NCI-H510A (cell line): ENCODE data around the gene PUM1.
"Not testable (repeated sequence)": the region's sequence is repeated elsewhere in the genome, so short reads cannot be mapped to it uniquely, and the experiment has no call there.

Experiments
- DNase-seq: peaks from one replicate; lab custom pipeline; 2025; lab: John Stamatoyannopoulos, UW

The PUM1 gene, protein sequence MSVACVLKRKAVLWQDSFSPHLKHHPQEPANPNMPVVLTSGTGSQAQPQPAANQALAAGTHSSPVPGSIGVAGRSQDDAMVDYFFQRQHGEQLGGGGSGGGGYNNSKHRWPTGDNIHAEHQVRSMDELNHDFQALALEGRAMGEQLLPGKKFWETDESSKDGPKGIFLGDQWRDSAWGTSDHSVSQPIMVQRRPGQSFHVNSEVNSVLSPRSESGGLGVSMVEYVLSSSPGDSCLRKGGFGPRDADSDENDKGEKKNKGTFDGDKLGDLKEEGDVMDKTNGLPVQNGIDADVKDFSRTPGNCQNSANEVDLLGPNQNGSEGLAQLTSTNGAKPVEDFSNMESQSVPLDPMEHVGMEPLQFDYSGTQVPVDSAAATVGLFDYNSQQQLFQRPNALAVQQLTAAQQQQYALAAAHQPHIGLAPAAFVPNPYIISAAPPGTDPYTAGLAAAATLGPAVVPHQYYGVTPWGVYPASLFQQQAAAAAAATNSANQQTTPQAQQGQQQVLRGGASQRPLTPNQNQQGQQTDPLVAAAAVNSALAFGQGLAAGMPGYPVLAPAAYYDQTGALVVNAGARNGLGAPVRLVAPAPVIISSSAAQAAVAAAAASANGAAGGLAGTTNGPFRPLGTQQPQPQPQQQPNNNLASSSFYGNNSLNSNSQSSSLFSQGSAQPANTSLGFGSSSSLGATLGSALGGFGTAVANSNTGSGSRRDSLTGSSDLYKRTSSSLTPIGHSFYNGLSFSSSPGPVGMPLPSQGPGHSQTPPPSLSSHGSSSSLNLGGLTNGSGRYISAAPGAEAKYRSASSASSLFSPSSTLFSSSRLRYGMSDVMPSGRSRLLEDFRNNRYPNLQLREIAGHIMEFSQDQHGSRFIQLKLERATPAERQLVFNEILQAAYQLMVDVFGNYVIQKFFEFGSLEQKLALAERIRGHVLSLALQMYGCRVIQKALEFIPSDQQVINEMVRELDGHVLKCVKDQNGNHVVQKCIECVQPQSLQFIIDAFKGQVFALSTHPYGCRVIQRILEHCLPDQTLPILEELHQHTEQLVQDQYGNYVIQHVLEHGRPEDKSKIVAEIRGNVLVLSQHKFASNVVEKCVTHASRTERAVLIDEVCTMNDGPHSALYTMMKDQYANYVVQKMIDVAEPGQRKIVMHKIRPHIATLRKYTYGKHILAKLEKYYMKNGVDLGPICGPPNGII

DNA sequence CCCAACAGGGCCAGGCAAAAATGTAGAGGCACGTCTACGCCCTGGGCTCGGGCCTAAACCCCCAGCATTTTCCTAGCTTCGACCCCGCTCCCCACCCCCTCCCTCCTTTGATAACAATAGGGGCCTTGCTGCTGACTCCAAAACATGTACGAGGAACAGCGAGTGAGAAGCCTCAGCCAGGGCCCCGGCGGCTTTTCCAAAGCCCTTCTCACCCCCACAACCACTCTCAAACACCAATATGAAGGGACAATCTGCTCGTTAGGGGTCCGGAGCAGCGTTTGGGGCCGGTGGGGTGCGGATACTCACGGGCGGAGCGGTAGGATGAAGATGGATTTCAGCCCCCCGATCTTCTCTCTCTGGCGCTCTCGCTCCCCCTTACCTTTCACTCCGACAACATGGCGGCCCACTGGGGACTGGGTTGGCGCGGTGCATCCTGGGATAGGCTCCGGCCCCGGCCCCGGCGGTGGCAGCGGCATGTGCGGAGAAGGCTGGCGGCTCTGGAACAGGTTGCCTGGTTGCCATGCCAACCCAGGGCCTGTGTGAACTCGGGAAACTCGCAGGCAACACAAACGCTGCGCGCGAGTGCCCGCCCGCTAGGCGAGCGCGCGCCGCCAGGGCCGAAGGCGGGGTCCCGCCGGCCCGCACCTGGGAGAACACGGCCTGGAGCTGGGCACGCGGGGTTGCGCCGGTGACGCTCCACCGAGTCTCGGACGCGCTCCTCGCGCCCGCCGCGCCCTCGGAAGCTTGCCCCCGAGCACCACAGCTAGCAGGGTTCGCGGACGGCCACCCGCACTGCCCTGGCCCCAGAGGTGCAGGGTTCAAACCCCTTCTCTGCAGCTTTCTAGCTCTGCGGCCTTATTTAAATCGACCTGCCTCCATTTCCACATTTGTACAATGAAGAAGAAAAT lies at the start of gene PUM1:
Gene PUM1 (minus strand): TSS at position 408 of the 908 bp plus-strand sequence. CDS start 6,151 bp downstream, outside the sequence.
- peak; percentile 94 for DNase-seq

DNA sequence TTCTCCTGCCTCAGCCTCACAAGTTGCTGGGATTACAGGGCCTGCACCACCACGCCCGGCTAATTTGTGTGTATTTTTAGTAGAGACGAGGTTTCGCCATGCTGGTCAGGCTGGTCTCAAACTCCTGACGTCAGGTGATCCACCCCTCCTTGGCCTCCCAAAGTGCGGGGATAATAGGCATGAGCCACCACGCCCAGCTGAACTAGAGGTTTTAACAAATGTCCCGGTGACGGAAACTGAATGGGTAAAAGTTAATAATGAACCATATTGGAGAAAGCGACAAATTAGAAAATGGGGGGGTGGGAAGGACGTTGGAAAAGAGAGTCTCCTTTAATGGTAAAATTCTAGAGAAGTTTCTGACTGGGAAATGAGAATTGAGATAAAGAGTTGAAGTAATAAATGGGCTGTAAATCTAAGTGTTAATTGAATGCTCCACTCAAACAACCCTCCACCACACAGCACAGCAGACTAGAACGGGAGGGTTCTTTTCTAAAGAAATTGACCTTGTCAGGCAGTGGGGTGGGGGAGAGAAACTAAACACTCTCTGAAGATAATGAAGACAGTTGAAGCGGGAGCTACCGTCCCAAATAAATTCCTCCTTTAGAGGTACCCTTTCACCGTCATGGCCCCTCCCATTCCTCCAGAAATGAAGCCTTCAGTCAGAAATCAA lies 46.9 kb upstream of the PUM1 start:
- no peak for DNase-seq

DNA sequence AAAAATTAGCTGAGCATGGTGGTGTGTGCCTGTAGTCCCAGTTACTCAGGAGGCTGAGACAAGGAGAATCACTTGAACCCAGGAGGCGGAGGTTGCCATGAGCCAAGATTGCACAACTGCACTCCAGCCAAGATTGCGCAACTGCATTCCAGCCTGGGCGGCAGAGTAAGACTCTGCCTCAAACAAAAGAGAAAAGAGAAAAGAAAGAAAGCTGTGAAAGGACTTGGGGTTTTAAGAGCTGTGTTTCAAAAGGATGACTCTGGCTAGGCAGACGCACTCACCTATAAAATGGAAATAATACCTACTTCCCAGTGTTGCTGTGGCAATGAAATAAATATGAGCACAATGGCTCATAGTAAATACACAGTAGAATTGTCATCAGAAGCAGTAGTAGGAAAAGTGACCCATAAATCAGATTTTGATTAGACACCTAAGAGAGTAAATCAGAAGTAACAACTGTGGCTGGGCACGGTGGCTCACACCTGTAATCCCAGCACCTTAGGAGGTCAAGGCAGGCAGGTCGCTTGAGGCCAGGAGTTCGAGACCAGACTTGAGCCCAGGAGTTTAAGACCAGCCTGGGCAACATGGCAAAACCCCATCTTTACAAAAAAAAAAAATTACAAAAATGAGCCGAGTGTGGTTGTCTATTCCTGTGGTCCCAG lies 45.9 kb upstream of the PUM1 start:
- DNase-seq, result no peak

DNA sequence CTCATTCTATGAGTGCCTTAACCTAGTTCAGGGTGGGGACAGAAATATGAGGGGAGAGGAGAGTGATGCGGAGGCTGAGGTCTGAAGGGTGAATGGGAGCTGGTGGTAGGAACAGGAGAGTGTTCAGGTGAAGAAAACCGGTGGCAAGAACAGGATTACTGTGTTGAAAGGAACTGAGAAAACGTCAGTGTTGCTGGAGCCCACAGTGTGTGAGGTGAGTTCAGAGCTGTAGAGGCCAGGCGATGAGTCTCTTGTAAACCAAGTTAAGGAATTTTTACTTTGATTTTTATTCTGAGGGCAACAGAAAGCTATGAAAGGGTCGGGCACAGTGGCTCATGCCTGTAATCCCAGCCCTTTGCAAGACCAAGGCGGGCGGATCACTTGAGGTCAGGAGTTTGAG lies 45.3 kb upstream of the PUM1 start:
- no peak for DNase-seq

DNA sequence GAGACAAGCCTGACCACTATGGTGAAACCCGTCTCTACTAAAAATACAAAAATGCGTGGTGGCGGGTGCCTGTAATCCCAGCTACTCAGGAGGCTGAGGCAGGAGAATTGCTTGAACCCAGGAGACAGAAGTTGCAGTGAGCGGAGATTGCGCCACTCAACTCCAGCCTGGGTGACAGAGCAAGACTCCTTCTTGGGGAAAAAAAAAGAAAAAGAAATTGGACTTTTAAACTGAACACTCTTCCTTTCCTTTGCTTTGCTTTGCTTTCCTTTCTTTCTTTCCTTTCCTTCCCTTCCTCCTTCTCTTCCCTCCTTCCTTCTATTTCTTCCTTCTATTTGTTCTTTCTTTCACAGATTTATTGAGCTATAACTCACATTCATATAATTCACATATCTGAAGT lies 43.3 kb upstream of the PUM1 start:
- no peak for DNase-seq

DNA sequence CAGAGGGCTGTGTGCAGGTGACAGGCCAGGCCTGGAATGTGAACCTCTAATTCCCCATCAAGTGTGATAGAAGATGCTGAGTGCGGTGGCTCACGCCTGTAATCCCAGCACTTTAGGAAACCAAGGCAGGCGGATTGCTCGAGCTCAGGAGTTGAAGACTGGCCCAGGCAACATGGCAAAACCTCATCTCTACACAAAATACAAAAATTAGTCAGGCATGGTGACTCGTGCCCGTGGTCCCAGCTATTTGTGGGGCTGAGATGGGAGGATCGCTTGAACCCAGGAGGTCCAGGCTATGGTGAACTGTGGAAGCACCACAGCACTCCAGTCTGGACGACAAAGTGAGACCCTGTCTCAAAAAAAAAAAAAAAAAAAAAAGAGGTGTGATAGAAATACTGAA lies 40.1 kb upstream of the PUM1 start:
- no peak for DNase-seq

DNA sequence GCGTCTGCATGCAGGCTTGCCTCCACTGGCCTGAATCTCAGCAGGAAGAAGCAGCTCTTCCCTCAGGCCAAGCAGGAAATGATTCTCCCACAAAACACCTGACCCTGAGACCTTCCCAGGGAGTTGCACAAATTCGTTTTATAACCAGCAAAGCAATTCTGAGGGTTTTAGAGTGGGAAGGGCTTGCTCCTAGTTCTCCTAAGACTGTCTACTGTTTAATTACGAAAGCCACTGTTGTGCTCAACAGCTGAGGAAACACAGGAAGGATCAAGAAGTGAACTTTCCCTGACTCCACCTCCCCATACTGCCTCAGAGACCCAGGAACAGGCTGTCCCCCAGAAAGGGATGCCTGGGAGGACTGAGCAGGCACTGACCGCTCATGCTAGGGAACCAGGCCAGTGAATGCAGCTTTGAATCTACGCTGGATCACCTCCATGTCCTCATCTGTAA lies 37.0 kb upstream of the PUM1 start:
- no peak for DNase-seq

DNA sequence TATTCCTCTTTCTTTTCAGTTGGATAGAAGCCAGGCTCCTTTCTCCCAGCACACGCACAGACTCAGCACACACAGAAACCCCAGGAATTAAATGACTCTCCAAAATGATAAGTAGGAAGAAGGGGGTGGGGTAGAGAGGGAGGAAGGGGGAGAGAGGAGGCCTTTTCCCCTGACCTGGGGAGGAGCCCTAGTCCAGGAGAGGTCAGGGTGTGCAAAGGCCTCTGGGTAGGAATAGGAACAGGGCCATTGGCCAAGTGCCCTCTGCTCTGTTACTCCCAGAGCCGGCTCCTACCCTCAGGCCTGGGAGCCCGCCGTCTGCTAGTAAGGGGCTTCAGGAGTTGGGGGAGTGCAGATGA lies 35.6 kb upstream of the PUM1 start:
- no peak for DNase-seq

DNA sequence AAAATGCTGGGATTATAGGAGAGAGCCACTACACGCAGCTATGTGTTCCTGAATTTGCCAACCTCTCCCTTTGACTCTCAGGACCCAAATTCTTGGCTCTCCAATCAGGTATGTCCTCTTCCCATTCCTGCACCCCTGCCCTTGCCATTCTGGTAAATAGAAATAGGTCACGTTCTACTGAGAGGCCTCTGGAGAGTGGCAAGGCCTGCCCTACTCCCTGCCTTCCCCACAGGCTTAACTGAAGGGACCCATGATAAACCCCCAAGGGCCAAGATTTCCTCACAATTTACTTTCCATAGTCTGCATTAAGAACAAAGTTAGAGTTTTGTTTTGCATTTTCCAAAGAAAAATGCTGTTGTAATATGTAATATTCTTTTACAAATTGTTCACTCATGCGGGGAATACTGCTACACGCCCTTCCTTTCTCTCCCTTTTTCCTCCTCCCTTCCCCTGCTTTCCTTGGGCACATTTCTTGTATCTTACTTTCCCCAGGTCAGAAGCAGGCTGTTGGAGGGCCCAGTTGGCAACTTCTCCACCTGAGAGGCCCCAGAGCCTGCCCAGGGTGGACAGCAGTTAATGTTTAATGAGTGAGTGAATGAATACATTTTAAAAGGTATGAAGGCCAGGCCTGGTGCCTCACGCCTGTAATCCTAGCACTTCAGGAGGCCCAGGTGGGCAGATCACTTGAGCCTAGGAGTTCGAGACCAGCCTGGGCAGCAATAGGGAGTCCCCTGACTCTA lies 33.9 kb upstream of the PUM1 start:
- no peak for DNase-seq

DNA sequence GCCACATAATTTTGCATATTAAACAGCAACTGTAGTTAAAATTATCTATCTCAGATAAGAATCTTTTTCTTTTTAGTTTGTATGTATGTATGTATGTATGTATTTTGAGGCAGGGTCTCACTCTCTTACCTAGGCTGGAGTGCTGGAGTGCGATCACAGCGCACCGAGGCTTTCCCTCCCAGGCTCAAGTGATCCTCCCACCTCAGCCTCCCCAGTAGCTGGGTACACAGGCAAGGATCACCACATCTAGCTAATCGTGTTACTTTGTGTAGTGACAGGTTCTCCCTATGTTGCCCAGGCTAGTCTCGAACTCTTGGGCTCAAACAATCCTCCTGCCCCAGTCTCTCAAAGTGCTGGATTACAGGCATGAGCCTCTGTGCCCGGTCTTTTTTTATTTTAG lies 30.5 kb upstream of the PUM1 start:
- DNase-seq, result no peak

DNA sequence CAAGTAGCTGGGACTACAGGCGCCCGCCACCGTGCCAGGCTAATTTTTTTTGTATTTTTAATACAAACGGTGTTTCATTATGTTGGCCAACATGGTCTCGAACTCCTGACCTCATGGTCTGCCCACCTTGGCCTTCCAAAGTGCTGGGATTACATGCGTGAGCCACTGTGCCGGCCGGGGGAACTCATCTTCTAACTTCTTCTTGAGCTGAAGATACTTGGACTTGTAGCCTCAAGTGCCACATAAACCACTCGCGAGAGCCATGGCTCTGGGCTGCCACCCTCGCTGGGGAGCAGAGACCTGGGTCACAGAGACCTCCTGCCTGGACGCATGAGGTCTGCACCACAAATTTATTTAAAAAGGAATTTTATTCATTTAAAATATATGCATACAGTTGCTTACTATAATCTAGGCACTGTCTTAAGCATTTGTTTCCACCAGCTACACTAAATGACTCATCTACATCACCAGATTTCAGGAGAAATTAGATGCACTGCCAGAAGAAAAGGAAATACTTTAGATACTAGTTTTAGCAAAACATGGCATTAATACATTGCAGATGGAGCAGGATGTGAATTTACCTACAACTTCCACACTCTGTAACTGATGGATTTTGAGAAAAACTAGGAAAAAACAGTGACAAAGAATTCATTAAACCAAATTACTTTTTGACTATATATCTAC lies 29.9 kb upstream of the PUM1 start:
- DNase-seq, result no peak

DNA sequence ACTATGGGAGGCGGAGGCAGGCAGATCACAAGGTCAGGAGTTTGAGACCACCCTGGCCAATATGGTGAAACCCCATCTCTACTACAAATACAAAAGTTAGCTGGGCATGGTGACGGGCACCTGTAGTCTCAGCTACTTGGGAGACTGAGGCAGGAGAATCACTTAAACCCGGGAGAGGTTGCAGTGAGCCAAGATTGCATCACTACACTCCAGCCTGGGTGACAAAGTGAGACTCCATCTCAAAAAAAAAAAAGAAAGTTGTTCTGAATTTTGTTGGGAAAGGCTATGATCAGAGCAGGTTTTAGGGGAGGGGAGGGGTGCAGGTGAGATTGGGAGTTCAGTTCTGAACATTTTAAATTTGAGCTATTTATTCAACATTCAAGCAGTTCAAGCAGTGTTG lies 22.6 kb upstream of the PUM1 start:
- not testable (repeated sequence) for DNase-seq

DNA sequence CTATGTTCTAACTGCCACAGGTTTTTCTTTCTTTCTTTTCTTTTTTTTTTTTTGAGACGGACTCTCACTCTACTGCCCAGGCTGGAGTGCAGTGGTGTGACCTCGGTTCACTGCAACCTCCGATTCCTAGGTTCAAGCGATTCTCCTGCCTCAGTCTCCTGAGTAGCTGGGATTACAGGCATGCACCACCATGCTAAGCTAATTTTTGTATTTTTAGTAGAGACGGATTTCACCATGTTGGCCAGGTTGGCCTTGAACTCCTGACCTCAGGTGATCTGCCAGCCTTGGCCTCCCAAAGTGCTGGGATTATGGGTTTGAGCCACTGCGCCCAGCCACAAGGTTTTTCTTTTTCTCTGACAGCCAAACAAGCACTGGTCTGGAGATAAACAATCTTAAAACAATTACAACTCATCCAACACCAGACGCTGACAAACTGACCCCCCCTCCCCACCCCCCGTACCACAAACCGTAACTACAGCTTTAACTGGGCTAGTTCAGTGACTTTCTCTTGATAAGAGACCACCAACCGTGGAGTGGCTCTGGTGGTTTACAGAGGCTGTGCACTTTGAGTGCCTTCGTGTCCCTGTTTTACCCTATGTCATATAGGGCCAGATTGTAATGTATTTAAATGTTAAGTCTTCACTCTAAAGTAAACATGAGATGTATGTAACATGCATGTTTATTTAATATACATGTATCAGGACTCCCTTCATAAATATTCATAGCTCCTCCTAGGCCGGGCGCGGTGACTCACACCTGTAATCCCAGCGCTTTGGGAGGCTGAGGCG lies 19.5 kb upstream of the PUM1 start:
- DNase-seq, result no peak

DNA sequence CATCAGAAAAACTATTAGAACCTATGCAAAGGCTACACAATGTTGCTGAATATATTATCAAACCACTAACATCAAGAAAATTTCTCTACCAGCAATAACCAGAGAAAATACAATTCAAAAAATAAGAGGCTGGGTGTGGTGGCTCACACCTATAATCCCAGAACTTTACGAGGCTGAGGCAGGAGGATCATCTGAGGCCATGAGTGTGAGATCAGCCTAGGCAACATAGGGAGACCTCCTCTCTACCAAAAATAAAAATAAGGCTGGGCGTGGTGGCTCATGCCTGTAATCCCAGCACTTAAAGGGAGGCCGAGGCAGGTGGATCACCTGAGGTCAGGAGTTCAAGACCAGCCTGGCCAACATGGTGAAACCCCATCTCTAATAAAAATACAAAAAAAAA lies 16.9 kb upstream of the PUM1 start:
- no peak for DNase-seq

DNA sequence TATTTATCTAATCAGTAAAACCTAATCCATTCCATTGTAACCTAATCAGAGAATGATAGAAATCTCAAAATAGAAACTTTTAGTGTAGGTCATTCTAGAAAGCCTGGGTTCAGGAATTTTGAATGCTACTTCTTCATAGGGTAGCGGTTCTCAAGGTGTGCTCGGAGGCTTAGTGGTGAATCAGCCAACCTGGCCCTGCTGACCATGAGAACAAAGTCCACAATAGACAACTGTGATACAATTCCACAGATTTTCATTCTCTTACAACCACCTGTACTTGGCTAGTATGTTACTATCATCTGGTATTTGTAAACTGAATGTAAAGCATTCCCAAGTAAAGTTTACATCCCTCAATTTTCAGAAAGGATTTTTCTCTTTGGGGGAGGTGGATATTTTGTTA lies 7.5 kb upstream of the PUM1 start:
- DNase-seq, result no peak

DNA sequence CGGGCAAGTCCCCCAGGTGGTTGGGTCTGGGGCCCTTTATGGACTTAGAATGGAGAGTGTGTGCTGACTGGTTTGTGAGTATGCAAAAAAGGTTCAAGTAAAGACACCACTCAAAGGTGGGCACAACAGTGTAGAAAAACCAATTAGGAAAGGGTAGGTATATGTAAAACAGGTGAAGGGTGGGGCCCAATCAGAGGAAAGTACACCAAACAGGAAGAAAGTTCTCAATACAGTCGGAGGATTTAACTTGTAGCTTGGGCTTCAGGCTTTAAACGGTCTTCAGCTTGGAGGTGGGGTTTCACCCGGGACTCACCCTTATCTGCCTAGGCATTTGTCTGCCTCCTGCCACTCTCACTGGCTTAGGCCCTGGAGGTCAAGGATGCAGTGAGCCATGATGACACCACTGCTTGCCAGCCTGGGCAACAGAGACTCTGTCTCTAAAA lies 6.8 kb upstream of the PUM1 start:
- no peak for DNase-seq

DNA sequence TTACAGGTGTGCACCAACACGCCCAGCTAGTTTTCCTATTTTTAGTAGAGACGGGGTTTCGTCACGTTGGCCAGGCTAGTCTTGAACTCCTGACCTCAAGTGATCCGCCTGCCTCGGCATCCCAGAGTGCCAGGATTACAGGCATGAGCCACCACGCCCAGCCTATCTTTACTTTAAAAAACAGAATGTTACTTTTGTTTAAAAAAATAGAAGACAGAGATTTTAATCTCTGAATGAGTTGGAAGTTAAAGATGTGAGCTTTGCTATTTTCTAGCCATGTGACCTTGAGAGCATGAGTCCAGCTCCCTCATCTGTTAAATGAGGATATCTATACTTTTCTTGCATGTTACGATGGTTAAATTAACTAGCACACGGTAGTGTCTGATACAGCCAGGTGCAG lies 3.9 kb upstream of the PUM1 start:
- no peak for DNase-seq

DNA sequence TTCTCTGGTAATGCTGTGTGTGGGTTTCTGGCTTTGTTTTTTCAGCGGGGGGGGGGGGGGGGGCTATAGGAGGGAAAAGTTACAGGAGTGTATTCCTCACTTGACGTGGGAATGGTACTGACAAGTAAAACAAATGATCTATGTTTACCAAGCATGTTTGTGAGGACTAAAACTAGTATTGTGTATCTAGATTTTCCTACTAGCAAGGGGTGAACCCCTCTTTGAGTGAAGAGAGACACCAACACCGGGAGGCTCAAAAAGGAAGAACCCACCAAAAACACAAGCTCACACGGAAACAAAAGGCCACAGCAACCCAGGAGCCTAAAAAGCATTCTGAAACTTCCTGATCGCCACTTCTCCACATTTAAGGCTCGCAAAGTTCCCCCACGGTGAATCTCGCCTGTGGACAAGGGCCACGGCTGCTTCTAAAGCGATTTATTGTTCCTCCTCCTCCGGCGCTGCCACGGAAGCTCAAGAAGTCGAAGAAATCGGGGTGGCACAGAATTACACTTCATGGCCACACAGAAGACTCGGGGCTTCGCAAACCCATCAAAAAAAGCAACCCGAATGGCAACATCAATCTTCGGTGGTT lies 703 bp downstream of the PUM1 start:
- DNase-seq, result no peak
